GM18870 (cell line): ENCODE data around the gene CEACAM18.
"Not testable (repeated sequence)": the region's sequence is repeated elsewhere in the genome, so short reads cannot be mapped to it uniquely, and the experiment has no call there.

ENCODE experiments used
- ATAC-seq: cut with Tn5 transposase; IDR thresholded peaks from one replicate; pipeline ENCODE4 v1.9.1; 2021; ENCODE audit warnings: moderate library complexity; ENCODE audit not compliant: unreplicated experiment

Gene CEACAM18

GRCh38 chr19:51489113-51489512 lies 10.8 kb downstream of the CEACAM18 start:
- ATAC-seq, result no peak

- ATAC-seq, result no peak
Observed at GRCh38 chr19:51490676-51491075, 12.3 kb downstream of the CEACAM18 start.

DNA sequence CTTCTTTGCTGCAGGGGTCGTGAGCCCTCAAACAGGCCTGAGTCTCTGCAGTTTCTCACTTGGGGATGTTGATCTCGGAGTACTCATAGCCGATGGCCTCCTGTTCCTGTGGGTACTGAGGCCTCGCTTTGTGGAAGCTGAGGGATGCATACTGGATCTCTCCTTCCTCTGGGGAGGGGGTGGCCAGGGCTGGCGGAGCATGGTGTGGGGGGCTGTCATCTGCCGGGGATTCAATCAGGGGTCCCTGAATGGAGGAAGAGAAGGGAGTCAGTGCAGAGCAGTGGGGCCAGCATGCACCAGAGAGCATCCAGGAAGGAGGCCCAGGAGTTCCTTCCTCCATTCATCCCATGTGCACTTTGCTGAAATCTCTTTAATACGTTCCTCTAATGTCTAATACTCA lies 13.2 kb downstream of the CEACAM18 start:
- no peak for ATAC-seq

DNA sequence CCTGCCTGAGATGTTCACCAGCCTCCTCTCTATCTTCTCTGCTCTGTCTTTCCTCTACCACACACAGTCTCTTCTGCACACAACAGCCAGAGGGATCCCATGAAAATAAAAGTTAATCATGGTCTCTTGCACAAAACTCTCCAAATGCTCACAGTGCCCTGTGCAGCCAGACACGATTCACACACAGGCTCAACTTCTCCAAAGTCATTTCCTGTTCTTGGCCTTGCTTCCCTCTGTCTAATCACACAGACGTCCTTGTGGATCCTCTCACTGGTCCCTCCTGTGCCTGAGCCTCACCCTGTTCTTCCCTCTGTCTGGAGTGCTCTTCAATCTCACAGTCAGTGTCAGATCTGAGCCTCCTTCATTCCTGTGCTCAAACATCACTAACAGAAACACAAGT lies 15.4 kb downstream of the CEACAM18 start:
- no peak for ATAC-seq

- no peak for ATAC-seq
Observed at GRCh38 chr19:51497666-51498065, 19.3 kb downstream of the CEACAM18 start.

- not testable (repeated sequence) for ATAC-seq
Observed at GRCh38 chr19:51500931-51501330, 22.6 kb downstream of the CEACAM18 start.

DNA sequence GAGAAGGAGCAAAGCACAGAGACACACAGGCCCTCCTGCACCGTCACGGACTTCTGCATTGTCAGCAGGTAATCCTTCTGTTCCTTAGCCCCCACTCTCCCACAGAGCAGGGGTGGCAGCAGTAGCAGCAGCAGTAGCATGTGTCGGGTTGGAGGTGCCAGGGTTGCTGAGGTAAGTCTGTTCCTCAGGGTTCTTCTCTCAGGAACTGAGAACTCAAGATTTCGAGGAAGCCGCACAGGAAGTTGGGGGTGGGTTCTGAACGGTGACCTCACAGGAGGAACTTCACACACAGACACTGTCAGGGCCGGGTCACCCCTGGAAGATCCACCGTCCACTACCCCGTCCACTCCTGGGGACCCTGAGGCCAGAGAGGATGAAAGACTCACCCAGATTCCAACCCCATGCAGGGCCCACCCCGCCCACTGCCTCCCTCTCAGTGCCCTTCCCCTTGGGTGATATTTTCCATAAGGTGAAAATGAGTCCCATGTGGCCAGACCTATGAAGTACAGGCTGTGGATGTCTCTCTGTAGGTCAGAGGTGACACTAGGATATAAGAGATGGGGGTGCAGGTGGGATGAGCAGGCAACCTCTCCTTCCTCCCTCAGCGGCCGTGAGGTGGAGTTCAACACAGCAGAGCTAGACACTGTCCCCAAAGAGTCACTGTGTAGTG lies 23.4 kb downstream of the CEACAM18 start, which contains the start of gene SIGLEC12:
Gene SIGLEC12, minus strand, starts transcription at position 207 of the 670 bp plus-strand sequence. Its CDS starts 67 bp downstream, at position 140.
- ATAC-seq, result no peak

GRCh38 chr19:51503286-51503817 lies 25.0 kb downstream of the CEACAM18 start:
- no peak for ATAC-seq

DNA sequence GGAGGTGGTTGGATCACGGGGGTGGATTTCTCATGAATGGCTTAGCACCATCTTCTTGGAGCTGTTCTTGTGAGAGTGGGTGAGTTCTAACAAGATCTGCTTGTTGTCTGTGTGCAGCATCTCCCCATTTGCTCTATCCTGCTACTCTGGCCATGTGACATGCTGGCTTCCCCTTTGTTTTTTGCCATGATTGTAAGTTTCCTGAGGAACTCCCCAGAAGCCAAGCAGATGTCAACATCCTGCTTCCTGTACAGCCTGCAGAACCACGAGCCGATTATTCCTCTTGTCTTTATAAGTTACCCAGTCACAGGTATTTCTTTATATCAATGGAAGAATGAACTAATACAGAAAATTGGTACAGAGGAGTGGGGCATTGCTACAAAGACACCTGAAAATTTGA lies 25.6 kb downstream of the CEACAM18 start:
- no peak for ATAC-seq

- ATAC-seq, result no peak
Observed at GRCh38 chr19:51505904-51506303, 27.6 kb downstream of the CEACAM18 start.

GRCh38 chr19:51507192-51507591 lies 28.9 kb downstream of the CEACAM18 start:
- no peak for ATAC-seq

- ATAC-seq, result no peak
Observed at GRCh38 chr19:51507640-51508058, 29.3 kb downstream of the CEACAM18 start.

DNA sequence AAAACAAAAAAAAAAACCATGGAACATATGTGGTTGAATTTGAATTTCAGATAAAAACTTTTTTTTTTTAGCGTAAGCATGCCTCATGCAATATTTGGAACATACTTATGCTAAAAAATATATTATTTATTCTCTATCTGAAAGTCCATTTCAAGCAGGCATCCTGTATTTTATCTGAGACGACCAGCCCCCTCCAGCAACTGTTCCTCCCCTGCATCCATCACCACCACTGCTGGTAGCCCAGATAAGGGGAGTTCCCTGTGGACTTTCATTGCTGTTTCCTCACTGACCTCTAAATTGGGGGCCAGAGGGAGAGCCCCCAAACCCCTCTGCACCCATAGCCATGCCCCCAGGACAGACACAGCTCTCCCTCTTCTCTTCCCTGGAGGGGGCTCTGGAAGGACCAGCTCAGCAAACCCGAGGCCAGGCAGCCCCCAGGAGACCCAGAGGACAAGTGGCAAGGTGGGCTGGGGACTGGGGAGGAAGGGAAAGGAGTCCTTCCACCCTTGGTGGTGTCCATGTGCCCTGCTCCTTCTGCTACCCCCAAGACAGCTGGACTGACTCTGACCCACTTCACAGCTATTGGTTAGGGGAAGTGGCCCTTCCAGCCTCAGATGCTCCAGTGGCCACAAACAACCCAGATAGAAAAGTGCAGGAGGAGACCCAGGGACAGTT lies 29.9 kb downstream of the CEACAM18 start:
- ATAC-seq, result no peak

GRCh38 chr19:51509823-51510660 lies 31.7 kb downstream of the CEACAM18 start:
- ATAC-seq, result no peak

DNA sequence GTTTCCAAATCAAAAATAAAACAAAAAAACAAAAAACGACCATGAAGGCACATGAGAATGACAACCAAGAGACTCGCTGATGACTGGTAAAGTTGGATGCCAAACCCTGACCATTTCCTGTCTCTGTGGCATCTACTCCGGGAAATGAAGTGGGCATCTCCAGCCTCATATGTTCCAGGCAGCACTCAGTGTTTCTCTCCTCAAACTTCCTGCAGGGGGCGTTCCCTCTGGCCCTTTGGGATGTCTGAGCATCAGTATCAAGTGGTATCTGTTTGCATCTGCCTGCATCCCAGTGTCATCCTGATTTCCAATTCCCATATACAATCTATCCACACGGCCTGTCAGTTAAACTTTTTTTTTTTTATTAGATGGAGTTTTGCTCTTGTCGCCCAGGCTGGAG lies 33.0 kb downstream of the CEACAM18 start:
- no peak for ATAC-seq

DNA sequence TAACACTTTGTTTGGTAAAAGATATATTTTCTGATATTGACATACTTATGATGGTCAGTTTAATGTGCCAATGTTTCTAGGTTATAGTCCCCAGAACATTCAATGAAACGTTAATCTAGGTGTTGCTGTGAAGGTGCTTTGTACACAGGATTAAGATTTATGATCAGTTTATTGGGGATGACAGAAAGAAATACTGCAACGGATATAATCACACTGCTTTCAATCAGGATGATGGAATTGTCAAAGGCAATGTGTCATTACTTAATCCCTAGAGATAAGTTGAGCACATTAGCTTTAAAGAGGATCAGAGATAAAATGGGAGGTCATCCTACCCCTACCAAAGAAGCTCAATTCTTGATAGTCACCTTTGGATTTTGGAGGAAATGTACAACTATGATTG lies 35.6 kb downstream of the CEACAM18 start:
- no peak for ATAC-seq

- ATAC-seq, result no peak
Observed at GRCh38 chr19:51514866-51515481, 36.6 kb downstream of the CEACAM18 start.

GRCh38 chr19:51520728-51521127 lies 42.4 kb downstream of the CEACAM18 start:
- no peak for ATAC-seq

DNA sequence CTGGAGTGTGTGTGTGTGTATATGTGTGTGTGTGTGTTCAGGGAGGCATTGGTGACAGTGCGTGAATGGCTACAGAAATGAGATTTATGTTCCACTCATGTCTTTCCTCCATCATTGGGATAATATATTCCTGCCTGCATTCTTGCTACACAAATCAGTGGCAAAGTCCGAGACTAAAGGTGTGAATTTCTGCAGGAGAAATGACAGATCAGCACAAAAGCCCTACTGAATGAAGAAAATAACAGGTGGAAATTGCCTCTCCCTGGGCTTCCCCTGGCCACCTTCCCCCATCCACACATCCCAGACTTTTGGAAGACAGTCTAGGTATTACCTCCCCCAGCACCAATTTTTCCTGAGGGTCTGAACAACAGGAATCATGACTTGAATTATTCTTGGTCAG lies 43.0 kb downstream of the CEACAM18 start:
- no peak for ATAC-seq

DNA sequence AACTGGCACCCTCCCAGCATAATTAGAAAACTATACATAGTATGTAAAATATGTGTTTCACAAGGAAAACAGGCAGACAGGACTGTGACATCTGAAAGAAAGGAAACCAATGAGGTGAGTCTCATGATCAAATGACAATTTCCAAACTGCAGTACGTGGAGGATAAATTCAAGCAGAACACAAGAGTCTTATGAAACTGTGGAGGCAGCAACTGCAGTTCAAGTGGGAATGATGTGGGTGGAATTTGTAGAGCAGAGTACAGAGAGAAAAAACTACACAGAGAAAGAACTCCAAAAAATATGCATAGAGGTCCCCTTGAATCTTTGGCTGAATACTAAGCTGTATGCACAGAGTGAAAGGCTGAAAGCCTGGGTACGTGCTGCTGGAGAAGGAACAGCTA lies 43.4 kb downstream of the CEACAM18 start:
- ATAC-seq, result no peak

DNA sequence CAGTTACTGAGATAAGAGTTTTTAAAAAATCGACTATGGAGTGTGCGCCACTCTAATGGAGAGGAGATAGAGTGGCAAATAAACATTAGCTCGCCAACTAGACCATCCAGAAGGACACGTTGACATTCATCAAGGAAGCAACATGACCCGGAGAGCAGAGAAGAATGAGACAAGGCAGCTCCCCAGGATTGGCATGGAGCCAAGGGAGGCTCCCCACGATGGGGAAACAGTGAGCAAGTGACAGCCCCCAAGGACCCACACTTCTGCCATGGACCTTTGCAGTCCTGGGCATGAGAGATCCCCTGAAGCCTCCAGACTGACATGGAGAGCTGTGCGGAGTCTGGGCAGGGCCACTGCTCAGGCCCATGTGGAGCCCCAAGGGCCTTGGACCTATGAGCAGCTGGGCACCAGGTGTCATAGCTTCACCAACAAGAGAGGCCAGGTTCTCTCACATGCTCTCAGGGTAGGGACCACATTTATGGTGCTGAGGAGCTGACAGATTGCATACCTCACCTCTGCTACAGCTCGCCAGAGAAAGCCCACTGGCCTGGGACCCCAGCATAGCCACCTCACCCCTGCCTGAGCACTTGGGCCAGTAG lies 46.4 kb downstream of the CEACAM18 start:
- ATAC-seq, result no peak
